Measurements from ENCODE around the gene FAIM2. TPM values are rescaled to one million over a fixed set of nuclear protein-coding genes. Genes with fewer than 3 reads are reported as not detected.
"Not testable (repeated sequence)": the region's sequence is repeated elsewhere in the genome, so short reads cannot be mapped to it uniquely, and the experiment has no call there.

FAIM2 gene
- total RNA-seq, 1 experiment from 2014 or later, result 0.18 TPM

DNA sequence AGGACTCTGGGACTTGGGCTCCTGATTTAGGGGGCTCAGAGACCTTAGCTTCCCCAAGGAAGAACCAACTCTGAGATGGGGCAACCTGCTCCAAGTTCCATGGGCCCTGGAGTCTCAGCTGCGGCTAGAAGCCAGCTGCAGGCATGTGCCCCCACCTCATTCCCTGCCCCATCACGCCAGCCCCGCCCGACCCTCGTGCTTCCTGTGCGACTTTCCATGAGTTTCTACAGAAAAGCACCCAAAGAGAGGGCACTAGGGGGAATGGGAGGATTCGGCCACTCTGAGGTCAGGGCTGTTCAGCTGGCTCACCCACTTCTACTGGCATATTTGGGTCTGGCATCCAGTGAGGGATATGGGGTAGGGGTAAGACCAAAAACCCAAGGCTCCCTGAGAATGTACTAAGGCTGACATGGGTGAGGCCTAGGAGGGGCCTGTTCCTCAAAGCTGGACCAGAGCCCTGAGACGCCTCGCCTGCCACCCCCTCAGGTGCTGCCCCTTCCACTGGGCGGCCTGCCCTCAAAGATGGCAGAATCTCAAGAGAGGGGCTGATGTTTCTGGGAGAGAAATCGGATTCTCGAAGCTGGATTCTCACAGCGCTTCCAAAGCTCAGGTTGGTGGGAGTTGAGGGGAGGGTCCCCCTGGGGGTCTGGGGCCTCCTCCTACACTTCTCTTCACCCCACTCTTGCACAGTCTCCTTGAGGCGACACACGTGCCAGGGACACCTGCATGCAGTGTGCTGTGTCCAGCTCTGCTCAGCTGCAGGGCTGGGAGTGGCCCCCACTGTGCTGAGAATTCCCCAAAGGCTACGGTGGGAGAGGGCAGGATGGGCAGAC, 22.1 kb downstream of the FAIM2 start:
- H3K4me2 ChIP-seq (ENCODE audit: low read length), result no peak overlapping the region
- no peaks in the 10 kb centered on the region for H3K9me2 ChIP-seq (replicated peaks; ENCODE audit: low read length)
- H3K79me2 ChIP-seq (ENCODE audit: low read length), result no peaks in the 10 kb centered on the region
- no peak overlapping the region for H3K9ac ChIP-seq (ENCODE audit: low read length)
- DNase-seq, result no peak
- no peaks in the 10 kb centered on the region for H3K36me3 ChIP-seq (ENCODE audit: low read depth, low read length)
- ATAC-seq, result no peak
- H4K20me1 ChIP-seq (ENCODE audit: low read length), result no peaks in the 10 kb centered on the region
- no peaks in the 10 kb centered on the region for H3F3A ChIP-seq (ENCODE audit: low read length, unreplicated experiment)
- no peak overlapping the region for H3K27ac ChIP-seq (ENCODE audit: low read length)
- no peaks in the 10 kb centered on the region for H3K9me3 ChIP-seq (ENCODE audit: low read length)
- ChIA-PET POLR2A (ENCODE audit: unreplicated experiment) (interaction anchor here (0.7 kb wide), 1 partner anchor 1513 kb away, joined by 6 read pairs; no protein-coding TSS in a partner anchor), CTCF (no interaction called here)
- H3K4me3 ChIP-seq (ENCODE audit: low read length), result no peak overlapping the region
- intact Hi-C loops (cut with micrococcal nuclease), result no loop called here
- H2AFZ ChIP-seq (ENCODE audit: low read length), result no peak overlapping the region
- TF ChIP-seq, protein P1, sequence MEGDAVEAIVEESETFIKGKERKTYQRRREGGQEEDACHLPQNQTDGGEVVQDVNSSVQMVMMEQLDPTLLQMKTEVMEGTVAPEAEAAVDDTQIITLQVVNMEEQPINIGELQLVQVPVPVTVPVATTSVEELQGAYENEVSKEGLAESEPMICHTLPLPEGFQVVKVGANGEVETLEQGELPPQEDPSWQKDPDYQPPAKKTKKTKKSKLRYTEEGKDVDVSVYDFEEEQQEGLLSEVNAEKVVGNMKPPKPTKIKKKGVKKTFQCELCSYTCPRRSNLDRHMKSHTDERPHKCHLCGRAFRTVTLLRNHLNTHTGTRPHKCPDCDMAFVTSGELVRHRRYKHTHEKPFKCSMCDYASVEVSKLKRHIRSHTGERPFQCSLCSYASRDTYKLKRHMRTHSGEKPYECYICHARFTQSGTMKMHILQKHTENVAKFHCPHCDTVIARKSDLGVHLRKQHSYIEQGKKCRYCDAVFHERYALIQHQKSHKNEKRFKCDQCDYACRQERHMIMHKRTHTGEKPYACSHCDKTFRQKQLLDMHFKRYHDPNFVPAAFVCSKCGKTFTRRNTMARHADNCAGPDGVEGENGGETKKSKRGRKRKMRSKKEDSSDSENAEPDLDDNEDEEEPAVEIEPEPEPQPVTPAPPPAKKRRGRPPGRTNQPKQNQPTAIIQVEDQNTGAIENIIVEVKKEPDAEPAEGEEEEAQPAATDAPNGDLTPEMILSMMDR (conservative IDR thresholded peaks at IDR 0.05; ENCODE audit: low read depth, low read length), result no peak
- no peak for TF ChIP-seq EZH2phosphoT487 (IDR thresholded peaks at IDR 0.05; ENCODE audit: borderline replicate concordance, low read length)
- TF ChIP-seq EZH2 (IDR thresholded peaks at IDR 0.05; ENCODE audit: low read length, unreplicated experiment), result no peak
- no TSS peak for BruUV-seq (replicated peaks)
- no peaks in the 10 kb centered on the region for H3K4me1 ChIP-seq (ENCODE audit: insufficient read depth, low read length)
- H3K27me3 ChIP-seq (ENCODE audit: low read length), result no peaks in the 10 kb centered on the region

DNA sequence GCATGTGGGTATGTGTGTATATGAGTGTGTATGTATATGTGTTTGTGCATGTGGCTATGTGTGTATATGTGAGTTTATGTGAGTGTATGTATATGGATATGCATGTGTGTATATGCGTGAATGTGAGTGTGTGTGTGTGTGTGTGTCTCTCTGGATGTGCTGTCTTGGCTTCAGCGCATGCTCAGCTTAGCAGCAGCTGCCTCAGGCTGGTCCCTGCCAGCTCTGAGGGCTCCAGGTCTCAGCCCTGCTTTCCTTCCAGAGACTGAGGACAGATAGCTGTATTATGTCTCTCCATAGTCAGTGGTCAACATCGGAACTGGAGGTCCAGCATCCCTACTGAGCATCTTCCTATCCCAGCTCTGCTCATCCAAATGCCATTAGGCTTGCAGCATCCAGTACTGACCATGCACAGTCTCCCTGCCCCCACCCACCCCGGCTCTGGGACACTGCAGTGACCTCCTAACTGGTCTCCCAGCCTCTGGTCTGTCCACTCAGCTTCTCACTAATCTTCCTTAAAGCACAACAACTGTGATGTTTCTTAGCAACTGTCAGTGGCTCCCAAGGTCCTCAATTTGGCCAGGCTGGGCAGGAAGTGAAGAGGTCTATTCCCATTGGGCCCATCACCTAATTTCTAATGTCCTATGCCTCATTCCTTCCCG, 22.8 kb downstream of the FAIM2 start:
- Histone ChIP-seq H3K36me3 (ENCODE audit: low read depth, low read length) (no peaks in the 10 kb centered on the region), H3F3A (ENCODE audit: low read length, unreplicated experiment) (no peaks in the 10 kb centered on the region), H3K9me3 (ENCODE audit: low read length) (no peaks in the 10 kb centered on the region), H3K9me2 (replicated peaks; ENCODE audit: low read length) (no peaks in the 10 kb centered on the region), H3K4me3 (ENCODE audit: low read length) (no peak overlapping the region), H4K20me1 (ENCODE audit: low read length) (no peaks in the 10 kb centered on the region), H3K4me1 (ENCODE audit: insufficient read depth, low read length) (no peaks in the 10 kb centered on the region), H3K9ac (ENCODE audit: low read length) (no peak overlapping the region), H3K4me2 (ENCODE audit: low read length) (no peak overlapping the region), H3K27me3 (ENCODE audit: low read length) (no peaks in the 10 kb centered on the region), H2AFZ (ENCODE audit: low read length) (no peak overlapping the region), H3K79me2 (ENCODE audit: low read length) (no peaks in the 10 kb centered on the region), H3K27ac (ENCODE audit: low read length) (no peak overlapping the region)
- TF ChIP-seq, protein P1 (conservative IDR thresholded peaks at IDR 0.05; ENCODE audit: low read depth, low read length), result no peak
- ChIA-PET CTCF (no interaction called here), POLR2A (ENCODE audit: unreplicated experiment) (interaction anchor here (0.5 to 0.7 kb wide), 2 partner anchors 137 to 1513 kb away, joined by 5 to 6 read pairs; no protein-coding TSS in a partner anchor)
- no TSS peak for BruUV-seq (replicated peaks)
- DNase-seq (no peak), ATAC-seq (no peak)
- intact Hi-C loops (cut with micrococcal nuclease), result no loop called here

DNA sequence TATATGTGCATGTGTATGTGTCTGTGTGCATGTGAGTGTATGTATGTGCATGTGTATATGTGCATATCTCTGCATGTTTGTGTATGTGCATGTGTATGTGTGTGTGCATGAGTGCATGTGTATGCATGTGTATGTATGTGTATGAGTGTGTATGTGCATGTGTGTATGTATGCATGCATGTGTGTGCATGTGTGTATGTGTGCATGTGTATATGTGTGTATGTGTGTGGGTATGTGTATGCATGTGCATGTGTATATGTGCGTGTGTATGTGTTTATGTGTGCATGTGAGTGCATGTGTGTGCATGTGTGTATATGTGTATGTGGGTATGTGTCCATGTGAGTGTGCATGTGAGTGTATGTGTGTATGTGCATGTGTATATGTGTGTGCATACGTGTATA, 24.6 kb downstream of the FAIM2 start:
- ATAC-seq; H2AFZ ChIP-seq (ENCODE audit: low read length); H3K79me2 ChIP-seq (ENCODE audit: low read length); H3K9me3 ChIP-seq (ENCODE audit: low read length); H3K9ac ChIP-seq (ENCODE audit: low read length); BruUV-seq (replicated peaks); H3K4me1 ChIP-seq (ENCODE audit: insufficient read depth, low read length); CTCF ChIA-PET; DNase-seq; H3K27ac ChIP-seq (ENCODE audit: low read length); H3K9me2 ChIP-seq (replicated peaks; ENCODE audit: low read length); H3K36me3 ChIP-seq (ENCODE audit: low read depth, low read length); intact Hi-C loops (cut with micrococcal nuclease); H3K27me3 ChIP-seq (ENCODE audit: low read length); H3K4me3 ChIP-seq (ENCODE audit: low read length); H4K20me1 ChIP-seq (ENCODE audit: low read length); H3F3A ChIP-seq (ENCODE audit: low read length, unreplicated experiment); H3K4me2 ChIP-seq (ENCODE audit: low read length); POLR2A ChIA-PET (ENCODE audit: unreplicated experiment): not testable (repeated sequence)

Measured in PC-3 (cell line).